CD4-positive, alpha-beta T cell treated with Interleukin-4 for 4 hours (primary cell): ENCODE results near the gene ADAMTS7.
"Not testable (repeated sequence)": the region's sequence is repeated elsewhere in the genome, so short reads cannot be mapped to it uniquely, and the experiment has no call there.

ENCODE experiments used
- DNase-seq: peaks from one replicate; pipeline ENCODE4 v3.0.0-alpha.2; 2020

Gene ADAMTS7

GRCh38 chr15:78781381-78781780 lies 29.9 kb downstream of the ADAMTS7 start:
- not testable (repeated sequence) for DNase-seq

- not testable (repeated sequence) for DNase-seq
These were observed 31.3 kb downstream of the ADAMTS7 start for GRCh38 chr15:78779975-78780374.

GRCh38 chr15:78779176-78779785 lies 32.0 kb downstream of the ADAMTS7 start:
- DNase-seq: not testable (repeated sequence)

- DNase-seq: no peak
These were observed 32.8 kb downstream of the ADAMTS7 start for GRCh38 chr15:78778422-78778821.

- not testable (repeated sequence) for DNase-seq
These were observed 33.3 kb downstream of the ADAMTS7 start for GRCh38 chr15:78777953-78778345.

DNA sequence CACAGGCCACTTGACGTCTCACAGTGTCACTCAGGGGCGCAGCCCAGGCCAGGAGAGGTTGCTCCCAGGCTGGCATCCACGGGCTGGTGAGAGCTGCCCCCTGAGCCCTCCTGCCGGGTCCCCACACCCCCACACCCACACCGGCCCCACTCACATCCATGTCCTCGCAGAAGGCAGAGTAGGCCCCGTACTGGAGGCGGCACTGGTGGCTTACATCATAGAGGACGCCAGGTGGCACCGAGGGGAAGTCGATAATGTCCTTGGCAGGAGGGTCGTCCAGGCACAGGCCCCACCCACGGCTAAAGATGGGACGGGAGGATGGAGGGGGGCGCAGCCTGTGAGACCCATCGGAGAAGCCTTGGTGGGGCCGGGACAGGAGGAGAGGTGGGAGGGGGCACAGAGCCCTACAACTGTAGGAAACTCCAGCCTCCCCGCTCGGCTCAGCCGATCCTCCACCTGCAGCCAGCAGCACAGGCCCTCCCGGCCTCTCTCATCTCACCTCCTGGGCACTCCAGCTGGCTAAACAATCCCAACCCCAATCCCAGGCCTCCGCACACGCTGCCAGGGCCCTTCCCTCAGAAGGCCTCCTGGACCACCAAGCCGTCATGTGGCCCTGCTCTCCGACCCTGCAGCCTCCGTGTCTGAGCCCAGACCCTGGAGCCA lies 33.8 kb downstream of the ADAMTS7 start:
- DNase-seq: not testable (repeated sequence)

GRCh38 chr15:78776046-78776925 lies 35.0 kb downstream of the ADAMTS7 start:
- not testable (repeated sequence) for DNase-seq

GRCh38 chr15:78775472-78775871 lies 35.8 kb downstream of the ADAMTS7 start:
- DNase-seq: no peak

- not testable (repeated sequence) for DNase-seq
These were observed 36.7 kb downstream of the ADAMTS7 start for GRCh38 chr15:78774451-78774990.

- not testable (repeated sequence) for DNase-seq
These were observed 37.4 kb downstream of the ADAMTS7 start for GRCh38 chr15:78773765-78774450.

DNA sequence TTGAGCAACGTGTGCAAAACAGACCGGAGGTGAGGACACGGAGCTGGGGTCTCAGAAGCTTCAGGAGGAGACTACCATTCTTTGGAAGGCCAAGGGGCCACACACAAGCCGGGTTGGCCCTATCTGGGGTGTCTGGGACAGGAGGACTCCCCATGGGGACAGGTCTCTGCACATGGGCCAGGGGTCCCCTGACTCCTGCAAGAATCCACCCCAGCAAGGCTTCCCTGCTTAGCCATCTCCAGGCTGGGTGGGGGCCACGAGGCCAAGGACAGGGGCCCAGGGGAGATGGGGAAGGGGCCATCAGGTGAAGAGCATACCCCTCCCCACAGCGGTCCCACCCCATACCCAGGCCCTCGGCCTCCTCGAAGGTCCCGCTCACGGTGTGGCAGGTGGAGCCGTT lies 38.5 kb downstream of the ADAMTS7 start:
- no peak for DNase-seq

- DNase-seq: not testable (repeated sequence)
These were observed 39.7 kb downstream of the ADAMTS7 start for GRCh38 chr15:78771436-78772000.

GRCh38 chr15:78771020-78771419 lies 40.2 kb downstream of the ADAMTS7 start:
- DNase-seq: not testable (repeated sequence)

GRCh38 chr15:78769473-78770225 lies 41.6 kb downstream of the ADAMTS7 start:
- not testable (repeated sequence) for DNase-seq

GRCh38 chr15:78768531-78769408 lies 42.5 kb downstream of the ADAMTS7 start:
- DNase-seq: no peak

GRCh38 chr15:78768096-78768495 lies 43.2 kb downstream of the ADAMTS7 start:
- no peak for DNase-seq

DNA sequence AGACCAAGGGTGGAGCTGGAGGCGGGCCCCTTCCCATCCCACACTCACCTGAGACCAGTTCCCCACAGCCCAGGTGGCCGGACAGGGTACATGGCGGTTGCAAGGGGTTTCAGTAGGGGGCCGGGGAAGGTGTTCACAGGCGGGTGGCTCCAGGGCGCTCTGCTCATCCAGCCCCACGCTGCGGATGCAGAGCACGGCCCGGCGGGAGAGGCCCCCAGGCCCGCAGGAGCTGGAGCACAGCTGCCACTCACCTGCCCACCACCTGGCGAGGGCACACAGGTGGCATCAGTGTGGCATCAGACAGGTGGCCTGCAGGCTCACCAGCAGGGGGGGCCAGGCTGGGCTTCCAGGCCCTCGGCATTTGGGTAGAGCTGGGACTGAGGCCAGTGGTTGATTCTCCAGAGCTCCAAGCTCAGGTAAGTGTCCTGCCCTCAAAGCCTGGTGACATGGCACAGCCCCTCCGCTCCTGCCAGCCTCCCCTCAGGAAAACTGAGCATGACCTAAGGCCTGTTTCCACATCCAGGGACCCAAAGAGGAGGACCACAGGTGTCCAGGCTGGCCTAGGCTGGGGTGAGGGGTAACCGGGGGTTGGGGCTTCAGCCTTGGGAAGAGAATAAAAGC lies 43.8 kb downstream of the ADAMTS7 start:
- DNase-seq: no peak

GRCh38 chr15:78766641-78767071 lies 44.6 kb downstream of the ADAMTS7 start:
- DNase-seq: not testable (repeated sequence)

DNA sequence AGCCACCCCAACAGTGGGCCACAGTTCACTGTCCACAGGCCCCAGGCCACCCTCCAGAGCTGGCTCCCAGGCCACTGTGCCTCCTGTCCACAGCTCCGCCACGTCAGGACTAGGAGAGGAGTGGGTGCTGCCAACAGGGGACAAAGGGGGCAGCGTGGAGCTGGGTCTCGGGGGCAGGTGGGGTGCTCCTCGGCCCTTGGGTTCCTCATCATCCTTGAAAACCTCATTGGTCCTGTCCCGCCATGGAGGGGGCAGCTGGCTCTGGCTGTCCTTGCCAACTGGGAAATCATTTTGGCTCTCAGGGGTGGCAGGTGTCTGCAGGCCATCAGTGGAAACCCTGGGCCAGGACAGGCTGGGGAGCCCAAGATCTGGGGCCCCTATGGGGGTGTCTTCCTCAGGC lies 45.2 kb downstream of the ADAMTS7 start:
- no peak for DNase-seq
